ENCODE results near the gene DCD.

DNA sequence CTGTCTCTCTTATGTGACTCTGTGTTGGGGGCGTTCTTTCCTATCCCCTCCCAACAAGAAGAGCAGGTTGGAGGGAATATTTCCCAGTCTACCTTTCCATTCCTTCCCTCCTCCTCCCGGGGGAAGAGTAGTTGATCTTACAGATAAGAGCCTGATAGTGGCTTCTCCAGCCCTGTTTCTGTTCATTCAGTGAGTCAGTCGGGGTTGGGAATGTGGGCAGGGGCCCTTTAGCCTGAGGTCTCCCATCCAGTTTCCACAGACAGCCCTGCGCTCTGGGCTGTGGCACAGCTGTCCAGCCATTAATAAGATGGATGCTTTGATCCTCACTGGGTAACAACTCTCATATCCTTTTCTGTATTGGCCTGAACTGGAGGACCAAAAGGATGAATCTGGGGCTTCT, 41.6 kb downstream of the DCD start:
- no peak for TF ChIP-seq ZNF274 (IDR thresholded peaks at IDR 0.05; ENCODE audit: low read depth, low read length)
- TF ChIP-seq SUZ12 (IDR thresholded peaks at IDR 0.05; ENCODE audit: extremely low read depth, insufficient read depth, insufficient read length), result no peak
